ENCODE data around the gene HSD17B2.

Gene HSD17B2, protein sequence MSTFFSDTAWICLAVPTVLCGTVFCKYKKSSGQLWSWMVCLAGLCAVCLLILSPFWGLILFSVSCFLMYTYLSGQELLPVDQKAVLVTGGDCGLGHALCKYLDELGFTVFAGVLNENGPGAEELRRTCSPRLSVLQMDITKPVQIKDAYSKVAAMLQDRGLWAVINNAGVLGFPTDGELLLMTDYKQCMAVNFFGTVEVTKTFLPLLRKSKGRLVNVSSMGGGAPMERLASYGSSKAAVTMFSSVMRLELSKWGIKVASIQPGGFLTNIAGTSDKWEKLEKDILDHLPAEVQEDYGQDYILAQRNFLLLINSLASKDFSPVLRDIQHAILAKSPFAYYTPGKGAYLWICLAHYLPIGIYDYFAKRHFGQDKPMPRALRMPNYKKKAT

DNA sequence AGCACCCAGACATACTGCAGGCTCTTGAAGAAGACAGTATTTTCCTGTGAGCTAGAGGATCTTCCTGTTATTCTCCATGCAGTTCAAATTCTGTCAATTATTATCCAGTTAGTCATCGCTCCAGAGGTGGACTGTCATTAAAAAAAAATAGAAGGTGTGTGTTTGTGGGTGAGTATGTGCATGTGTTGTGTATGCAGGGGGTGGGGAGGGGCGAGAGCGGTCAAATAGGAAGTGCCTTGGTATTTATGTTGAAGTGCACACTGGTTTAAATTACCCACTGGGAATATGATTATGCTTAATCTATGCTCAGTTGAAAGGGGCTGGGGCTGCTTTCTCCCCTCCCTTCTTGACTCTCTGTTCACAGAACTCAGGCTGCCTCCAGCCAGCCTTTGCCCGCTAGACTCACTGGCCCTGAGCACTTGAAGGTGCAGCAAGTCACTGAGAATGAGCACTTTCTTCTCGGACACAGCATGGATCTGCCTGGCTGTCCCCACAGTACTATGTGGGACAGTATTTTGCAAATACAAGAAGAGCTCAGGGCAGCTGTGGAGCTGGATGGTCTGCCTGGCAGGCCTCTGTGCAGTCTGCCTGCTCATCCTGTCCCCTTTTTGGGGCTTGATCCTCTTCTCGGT is at the start of gene HSD17B2:
TSS of gene HSD17B2 (plus strand) at position 273 of the 632 bp plus-strand sequence. CDS start at position 445, 172 bp downstream.
- no peak for DNase-seq

DNA sequence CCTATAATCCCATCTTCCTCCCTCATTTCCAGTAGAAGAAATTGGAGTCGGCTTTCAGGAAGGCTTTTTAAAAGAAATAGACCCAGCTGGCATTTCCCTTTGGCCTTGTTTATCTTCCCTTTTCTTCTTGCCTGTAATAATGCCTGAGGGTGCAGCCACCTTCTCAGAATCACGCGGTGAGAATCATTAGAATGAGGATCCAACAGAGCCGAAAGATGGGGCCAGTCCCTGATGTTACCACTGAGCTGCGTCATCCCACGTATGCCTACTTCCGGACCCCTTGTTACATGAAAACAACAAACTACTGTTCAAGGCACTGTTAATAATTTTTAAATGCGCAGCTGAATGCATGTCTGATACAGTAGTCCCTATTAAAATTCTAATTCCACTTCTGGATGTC is 47.9 kb upstream of the HSD17B2 start:
- DNase-seq, result no peak

DNA sequence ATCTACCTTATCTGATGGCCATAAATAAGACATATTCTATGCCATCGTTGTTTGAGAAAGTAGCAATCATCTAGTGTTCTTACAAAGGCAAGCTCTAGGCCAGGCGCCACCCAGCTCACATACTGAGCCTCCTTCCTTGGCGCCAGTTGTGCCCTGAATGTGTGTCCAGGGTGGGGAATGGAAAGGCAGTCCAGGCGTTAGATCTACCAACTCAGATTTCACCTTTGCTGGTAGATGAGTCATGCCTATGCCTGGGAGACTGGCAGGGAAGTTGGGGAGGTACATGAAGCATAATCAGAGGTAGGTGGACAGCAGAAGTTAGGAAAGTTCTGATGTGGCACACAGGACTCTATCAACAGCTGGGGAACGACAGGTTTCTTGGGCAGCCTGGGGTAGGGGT is 47.3 kb upstream of the HSD17B2 start:
- DNase-seq, result no peak

DNA sequence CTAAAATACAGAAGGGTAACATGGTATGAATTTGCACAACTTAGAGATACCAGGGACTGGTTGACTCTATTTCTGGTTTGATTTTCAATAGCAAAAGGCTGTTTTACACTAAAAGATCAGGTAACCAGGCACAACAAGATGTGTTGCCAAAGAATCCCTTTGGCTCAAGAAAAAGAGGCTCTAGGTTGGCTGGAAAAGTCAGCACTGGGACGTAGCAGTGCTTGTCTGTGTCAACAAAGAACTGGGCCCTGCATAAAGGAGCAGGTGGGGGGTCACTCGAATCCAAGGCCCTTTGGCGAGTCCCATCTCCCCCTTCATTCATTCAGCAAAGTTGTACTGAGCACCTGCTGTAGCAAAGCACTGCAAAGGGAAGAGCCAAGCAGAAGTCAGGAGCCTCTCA is 42.2 kb upstream of the HSD17B2 start:
- no peak for DNase-seq

DNA sequence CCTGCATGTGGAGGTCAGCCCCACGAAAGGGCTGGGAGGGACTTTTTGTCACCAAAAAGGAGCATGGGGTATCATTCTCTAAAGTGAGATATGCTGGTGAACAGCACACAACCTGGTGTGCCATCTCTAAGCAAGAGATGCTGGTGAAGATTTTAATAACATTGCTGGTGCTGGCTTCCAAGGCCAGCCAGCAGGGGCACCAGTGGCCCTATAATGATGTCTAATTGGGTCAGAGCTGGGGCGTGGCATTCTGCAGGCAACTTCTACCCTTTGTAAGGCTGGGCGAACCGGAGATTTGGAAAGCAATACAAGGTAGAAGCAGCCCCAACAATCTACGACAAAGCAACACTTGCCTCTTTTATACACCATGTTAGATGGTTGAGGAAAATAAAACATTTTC is 40.6 kb upstream of the HSD17B2 start:
- peak; percentile 20 for DNase-seq

DNA sequence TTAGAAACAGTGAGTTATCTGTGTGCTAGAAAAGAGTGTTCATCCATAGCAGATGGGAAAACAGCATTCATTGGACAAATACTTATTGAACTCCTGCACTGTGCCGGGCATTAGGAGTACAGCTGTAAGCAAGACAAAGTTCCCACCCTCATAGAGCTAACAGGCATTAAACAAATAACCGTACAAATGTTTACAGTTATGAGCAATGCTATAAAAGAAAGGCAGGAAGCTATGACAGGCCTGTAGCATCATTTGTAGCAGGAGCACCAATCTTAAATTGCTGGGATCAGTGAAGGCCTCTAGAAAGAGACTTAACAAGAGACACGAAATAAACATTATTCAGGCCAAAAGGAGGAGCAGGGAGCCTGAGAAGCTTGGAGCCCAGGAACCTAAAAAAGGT is 39.4 kb upstream of the HSD17B2 start:
- DNase-seq, result no peak

DNA sequence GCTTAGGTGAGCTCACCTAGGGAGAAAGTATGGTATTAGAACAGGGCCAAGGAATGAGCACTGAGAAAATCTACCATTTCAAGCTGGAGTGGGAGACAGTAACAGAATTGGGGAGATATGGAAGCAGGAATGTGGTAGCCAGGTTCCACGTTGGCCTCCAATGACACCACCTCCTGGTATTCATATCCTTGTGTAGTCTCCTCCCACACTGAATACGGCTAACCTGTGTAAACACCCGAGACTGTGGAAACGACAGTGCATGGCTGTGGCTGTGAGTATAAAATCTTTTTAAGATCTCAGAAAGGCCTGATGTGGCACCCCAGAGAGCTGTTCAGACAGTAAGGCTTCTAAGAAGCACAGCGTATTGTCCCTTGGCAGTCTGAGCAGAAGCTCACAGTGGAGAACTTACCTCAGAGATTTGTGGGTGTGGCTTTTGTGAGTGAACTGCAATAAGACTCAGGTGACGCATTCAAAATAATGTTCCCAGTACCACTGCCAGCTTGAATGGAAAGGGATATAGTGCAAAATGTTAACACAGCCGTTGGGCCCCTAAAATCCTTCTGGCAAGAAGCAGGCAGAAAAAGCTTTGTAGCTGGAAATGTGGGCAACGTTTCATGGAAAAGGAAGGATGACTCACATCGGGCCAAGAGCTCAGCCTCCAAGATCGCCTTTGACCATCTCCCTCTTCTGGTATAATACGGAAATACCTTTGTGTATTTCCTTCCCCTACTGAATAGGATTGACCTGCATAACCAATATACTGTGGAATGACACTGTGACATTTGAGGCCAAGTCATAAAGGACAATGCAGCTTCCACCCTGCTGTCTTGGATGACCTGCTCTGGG is 38.2 kb upstream of the HSD17B2 start:
- DNase-seq, result no peak

DNA sequence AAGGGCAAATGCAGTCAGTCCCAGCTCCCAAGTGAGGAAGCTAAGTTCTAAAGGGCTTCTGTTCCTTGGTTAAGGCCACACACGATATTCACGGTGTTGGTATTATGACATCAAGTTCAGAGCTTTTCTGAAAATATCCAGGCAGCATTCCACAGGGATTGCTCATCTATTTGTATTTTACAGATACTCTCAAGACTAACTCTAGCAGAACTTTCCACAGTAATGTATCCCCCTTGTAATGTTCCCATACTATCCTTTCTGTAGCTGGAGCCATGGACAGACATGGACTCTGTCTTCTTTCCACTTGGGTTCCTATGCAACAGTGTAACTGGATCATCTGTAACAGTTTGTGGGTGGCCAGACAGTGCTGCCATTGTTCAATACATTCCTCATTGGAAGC is 37.3 kb upstream of the HSD17B2 start:
- DNase-seq, result no peak

DNA sequence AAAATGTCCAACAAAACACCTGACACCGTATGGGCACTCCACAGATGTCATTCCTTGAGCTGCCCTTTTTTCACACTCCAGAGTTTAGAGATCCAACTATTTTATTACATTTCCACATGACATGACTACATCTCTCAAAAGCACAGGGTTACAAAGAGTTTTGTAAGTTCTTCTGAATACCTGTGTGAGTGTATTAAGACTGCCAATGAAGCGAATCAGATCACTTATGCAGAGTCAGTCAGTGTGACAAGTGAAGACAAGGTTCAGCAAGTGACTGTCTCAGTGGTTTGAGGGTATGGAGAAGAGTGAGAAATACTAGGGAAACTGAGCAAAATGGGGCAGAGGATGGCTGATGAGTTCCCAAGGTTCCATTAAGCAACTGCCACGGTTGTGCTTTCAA is 32.2 kb upstream of the HSD17B2 start:
- no peak for DNase-seq

DNA sequence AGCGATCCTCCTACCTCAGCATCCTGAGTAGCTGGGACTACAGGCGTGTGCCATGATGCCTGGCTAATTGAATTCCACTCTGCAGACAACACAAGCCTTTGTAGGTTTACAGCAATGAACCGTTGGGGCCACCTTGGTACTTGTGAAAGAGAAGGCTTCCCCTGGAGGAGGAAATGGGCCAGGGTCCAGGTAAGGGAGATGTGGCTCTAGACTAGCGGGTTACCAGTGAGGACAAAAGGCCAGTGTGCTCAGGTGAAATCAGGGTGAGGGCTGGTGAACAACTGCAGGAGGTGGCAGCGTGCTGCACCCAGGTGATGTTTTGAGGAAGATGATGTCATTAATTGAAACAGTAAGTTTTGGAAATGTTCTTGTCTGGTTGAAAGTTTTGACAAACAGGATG is 30.5 kb upstream of the HSD17B2 start:
- DNase-seq, result no peak

DNA sequence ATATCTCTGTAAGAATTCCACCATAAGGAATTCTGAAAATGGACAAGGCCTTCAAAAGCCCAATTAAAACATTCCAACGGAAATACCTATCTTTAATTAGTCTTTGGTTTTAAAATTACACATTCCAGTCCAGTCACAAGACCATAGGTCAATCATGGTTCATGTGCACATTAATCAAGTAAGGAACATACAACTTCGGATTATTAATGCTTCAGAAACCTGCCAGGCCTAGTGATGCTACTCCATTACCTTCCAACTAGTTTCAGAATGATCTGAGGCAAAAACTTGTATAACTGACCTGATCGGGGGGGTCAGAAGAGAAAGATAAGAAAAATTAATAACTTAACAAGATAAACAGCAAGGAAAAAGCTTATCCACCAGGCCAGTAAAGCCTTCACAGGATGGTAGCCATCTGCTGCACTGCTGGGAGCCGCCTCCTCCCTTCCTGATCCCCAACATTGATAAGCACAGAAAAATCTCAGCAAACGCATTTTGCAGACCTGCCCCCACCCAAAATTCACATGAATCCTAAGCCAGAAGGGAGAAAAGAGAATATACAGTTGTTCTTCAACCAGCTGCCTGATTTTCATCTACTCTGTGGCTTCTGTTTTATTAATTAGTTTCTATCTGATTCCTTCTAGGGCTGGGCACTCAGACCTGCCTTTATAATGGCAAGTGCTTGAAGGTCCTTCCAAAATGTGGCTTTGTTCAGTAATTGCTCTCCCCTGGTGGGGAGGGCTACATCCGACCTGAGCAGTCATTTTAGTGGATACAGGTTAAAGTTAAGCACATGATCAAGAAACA is 29.8 kb upstream of the HSD17B2 start:
- no peak for DNase-seq

DNA sequence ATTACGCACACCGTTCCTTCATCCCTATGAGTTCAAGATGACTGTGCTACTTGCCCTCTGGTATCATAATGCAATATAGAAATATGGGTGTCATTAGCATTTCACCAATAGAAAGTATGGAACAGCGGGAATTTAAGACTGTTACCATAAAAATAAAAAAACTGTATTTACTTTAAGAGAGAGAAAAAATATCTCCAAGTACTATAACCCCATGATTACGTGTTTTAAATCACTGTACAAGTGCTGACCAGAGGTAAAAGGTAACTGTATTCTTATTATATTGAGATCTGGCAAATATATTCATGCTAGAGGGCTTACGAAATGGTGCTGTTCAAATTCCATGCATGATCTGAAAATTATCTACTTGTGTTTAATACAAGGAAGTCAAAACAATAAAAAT is 29.0 kb upstream of the HSD17B2 start:
- DNase-seq, result no peak

DNA sequence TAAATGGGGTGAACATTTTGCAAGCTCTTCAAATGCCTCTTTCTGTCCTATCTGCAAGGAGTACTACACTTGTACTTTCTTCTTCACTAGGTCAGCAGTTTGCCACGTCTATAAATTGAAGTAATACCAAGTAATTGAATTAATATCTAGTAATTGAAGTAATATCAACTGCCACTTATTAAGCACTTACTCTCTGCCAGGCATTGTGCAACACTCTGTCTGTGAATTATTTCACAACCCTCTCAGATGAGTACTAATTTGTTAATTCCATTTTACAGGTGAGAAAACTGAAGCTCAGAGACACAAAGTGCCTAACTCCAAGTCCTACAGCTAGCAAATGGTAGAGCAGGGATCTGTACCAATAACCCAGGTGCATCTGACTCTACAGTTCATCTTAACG is 27.9 kb upstream of the HSD17B2 start:
- no peak for DNase-seq

DNA sequence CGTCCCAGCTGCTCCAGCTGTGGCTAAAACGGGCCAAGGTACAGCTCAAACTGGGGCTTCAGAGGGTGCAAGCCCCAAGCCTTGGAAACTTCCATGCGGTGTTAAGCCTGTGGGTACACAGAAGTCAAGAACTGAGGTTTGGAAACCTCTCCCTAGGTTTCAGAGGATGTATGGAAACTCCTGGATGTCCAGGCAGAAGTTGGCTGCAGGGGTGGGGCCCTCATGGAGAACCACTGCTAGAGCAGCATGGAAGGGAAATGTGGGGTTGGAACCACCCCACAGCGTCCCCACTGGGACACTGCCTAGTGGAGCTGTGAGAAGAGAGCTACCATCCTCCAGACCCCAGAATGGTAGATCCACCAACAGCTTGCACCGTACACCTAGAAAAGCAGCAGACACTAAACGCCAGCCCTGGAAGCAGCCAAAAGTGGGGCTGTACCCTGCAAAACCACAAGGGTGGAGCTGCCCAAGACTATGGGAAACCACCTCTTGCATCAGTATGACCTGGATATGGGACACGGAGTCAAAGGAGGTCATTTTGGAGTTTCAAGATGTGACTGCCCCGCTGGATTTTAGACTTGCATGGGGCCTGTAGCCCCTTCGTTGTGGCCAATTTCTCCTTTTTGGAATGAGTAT is 26.0 kb upstream of the HSD17B2 start:
- no peak for DNase-seq

DNA sequence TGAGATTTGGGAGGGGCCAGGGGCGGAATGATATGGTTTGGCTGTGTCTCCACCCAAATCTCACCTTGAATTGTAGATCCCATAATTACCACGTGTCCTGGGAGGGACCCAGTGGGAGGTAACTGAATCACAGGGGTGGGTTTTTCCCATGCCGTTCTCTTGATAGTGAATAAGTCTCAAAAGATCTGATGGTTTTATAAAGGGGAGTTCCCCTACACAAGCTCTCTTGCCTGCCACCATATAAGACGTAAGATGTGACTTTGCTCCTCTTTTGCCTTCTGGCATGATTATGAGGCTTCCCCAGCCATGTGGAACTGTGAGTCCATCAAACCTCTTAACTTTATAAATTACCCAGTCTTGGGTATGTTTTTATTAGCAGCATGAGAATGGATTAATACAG is 25.3 kb upstream of the HSD17B2 start:
- DNase-seq, result peak; percentile 26

DNA sequence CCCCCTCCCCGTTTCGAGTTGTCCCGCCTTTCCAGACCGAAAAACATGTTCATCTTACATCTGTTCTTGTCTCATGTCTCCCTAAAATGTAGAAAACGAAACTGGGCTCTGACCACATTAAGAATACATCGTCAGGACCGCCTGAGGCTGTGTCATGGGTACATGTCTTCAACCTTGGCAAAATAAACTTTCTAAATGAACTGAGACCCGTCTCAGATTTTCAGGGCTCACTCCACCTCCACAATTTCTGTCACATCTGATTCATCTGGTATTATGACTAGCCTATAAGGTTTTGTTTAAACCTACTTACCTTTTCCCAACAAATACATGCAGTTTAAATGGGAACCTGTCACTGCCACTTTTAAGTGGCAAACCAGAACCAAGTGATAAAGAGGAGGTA is 24.4 kb upstream of the HSD17B2 start:
- peak; percentile 19 for DNase-seq

DNA sequence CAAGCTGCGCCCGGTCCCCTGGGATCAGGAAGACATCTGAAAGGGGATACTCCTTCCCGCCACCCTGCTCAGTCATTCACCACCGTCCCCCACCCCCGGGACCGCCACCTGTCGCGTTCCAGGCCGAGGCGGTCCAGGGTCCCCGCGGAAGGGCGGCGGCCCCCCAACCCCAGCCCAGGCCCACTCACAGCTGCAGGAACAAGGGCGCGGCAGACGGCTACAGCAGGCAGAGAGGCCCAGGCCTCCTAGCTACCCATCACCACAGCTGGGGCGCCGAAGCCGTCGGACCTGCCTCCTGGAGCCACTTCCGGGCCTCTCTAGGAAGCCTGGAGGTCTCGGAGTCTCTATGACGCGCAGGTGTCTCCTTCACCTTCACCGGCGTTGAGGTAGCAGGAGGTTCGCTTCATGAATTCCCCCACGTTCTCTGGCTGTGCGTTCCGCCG is 23.8 kb upstream of the HSD17B2 start, which contains the start of gene SDR42E1:
TSS of gene SDR42E1 (minus strand) at position 272 of the 443 bp plus-strand sequence. CDS start 10,612 bp downstream, outside the sequence.
- peak; percentile 79 for DNase-seq

DNA sequence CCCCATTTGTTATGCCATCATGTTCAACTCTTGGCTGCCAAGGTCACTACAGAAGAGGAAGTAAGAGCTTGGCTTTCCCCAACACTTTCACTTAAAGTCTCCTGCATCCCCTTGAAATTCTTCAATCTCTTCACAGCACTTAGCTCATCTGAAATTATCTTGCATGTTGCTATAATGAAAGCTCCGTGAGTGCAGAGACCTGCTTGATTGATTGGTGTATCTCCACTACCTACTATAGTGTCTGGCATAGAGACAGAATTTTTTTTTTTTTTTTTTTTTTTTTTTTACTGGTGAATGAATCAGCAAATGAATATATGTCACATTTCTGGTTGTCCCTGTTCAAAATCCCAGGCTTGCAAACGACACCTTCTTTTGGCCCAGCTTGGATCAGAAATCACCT is 21.9 kb upstream of the HSD17B2 start:
- no peak for DNase-seq

DNA sequence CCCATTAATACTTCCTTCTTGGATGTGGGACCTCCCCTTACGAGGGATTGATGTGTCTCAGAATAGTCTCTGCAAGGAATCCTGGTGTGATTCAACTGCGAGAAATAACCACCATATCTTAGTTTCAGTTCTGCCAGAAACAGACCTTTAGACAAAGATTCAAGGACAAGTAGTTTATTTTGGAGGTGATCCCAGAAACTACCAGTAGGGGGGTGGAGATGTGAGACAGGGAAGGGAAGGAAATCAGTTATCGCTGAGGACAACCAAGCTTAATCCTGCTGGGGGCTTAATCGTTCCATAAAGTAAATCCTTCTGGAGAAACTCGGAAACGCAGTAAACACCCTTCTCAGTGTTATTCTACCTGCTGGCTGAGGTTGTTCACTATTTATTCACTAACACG is 18.8 kb upstream of the HSD17B2 start:
- DNase-seq, result no peak

DNA sequence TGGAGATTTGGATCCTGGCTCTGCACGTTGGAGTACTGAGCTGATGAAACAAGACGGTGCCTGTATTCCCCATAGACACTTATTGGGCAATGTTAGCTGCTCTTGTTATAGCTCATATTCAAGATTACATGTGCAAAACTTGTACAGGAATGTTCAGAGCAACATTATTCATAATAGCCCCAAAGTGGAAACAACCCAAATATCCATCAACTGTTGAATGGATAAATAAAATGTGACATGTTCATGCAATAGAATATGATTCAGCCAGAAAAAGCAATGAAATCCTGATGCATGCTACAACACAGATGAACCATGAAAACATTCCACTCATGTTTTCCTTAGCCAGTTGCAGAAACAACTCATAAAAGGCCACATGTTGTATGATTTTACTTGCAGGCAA is 18.1 kb upstream of the HSD17B2 start:
- DNase-seq, result no peak

DNA sequence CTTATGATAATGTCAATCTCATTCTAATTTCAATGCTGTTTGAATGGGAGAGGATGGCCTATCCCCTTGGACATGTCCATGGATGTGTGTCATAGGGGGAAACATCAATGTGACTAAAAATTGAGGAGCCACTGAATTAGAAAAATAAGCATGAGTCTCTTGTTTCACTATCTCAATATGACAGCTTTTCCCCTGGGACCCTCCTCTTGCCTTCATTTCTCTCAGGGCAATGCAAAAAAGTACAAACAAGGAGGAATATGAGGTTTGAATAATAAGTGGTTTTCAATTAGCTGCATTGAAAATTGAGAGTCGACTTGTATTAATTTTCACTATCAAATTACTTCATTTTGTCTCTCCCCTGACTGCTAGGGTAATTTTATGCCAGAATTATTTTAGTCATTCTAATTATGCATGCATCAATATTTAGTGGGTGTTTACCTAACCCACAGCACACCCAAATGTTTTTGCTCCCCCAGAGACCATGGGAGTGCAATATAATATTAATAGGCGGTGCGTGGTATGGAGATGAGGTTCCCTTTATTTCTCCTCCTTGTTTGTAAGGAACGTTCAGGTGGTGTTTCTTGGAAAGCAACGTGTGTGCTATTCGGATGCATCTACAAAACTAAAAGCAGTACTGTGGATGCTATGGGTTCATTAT is 17.0 kb upstream of the HSD17B2 start:
- DNase-seq, result no peak

DNA sequence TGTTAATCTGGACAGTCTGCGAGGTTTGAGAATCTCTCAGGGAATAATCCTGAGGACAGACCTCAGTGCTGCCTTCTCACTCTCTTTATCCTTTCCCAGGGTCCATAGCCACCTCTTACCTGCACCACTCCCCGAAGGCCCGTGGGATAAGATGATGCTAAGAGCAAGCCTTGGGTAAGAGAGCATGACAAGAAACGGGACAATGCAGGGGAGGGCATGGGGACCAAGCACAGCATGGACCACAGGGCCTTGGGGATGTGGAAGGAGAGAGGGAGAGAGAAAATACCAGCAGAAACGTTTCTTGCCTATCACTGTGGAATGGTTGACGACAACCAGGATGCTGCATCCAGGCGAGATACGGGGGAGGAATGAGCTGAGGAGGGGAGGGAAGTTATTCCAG is 15.5 kb upstream of the HSD17B2 start:
- DNase-seq, result no peak
